Measurements from ENCODE around the gene HTRA1.

Gene HTRA1

DNA sequence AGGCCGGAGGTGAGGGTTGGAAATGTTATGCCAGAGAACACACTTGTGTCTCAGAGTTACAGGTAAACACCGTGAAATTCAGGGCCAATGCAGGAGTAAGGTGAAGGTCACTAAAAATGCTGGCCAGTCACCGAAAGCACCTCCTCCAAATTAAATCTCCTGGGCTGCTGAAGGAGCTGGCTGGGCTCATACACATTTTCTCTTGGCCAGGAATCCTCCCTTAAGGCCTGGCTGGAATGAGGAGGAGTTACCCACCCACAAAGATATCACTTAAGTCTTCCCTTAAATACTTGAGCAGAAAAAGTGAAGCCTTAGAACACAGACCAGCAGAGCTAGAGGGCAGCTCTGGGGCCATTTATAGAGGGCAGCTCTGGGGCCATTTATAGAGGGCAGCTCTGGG is 46.3 kb downstream of the HTRA1 start:
- no peak for DNase-seq

DNA sequence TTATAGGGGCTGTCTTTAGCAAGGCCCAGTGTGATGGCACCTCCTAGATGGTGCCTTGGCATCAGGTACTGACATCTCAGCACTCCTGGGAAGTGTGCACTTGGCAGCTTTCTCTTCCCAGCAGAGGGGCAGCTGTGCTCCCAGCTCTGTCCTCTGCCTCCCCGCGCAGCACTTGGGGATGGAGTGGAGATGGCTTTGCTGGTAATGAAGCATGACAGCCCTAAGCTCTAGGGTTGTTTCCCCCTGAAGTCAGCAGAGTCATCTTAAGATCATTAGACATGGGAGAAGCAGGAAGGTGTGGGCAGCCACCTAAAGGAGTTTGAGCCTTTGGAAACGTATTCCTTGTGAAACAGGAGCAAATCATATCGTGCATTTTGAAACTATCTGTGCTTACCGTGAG is 46.7 kb downstream of the HTRA1 start:
- no peak for DNase-seq
- intact Hi-C loops (cut with DNase I), result no loop called here

More for the DNA sequence above, 46.3 kb downstream of the HTRA1 start:
- intact Hi-C loops (cut with DNase I), result no loop called here

DNA sequence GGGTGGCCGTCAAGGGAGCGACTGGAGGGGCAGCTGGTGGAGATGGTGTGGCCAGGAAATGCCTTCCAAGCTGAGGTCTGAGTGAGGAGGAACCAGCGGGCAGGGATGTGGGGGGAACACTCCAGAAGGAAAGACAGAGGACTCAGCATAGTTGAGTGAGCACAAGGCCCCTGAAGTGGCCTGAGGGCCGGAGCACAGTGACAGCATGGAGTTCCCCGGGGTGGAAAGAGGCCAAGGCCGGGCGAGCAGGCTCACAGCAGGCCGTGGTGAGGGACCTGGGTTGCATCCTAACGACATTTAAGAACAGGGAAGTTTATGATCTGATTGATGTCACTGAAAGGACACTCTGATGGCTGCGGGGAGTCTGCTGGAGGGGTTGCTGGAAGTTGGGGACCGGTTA is 48.0 kb downstream of the HTRA1 start:
- DNase-seq, result no peak
- intact Hi-C loops (cut with DNase I), result no loop called here

DNA sequence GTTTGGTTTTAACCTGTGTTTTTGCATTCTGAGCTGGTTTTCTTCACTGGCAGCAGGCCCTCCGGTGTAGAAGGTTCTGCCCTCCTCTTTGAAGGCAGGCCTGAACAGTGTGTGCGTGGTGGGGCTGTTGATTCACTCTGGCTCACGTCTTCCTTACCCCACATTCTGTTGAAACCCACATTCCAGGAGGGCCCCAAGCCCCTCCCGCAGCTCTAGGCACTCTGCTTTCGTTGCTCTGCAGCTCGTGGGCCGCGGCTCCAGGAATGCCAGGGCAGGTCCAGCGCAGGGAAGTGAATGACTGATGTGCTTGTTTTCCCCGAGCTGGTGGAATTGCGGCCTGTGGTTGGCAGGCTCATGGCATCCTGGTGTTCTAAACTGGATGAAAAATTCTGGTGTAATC is 49.0 kb downstream of the HTRA1 start:
- DNase-seq, result no peak
- intact Hi-C loops (cut with DNase I), result loop anchor here (10.0 kb wide), 1 partner anchor 54 kb away; the partner anchor contains the start of gene DMBT1

DNA sequence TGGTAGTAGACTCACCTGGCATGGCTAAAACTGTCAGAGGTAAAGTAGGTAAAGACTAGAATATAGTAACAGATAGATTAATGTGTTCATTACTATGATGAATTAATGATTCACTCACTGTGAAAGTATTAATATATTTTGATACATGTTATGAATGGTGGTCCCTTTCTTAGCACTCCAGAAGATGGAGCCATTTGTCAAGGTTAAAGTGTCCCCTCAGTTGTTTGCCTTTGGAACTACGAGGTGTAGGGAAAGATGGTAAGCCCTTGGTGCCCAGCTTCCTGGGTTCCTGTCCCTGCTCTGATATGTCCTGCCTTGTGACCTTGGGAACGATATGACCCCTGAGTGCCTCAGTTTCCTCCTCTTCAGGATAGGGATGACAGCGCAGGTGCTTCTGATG is 49.4 kb downstream of the HTRA1 start:
- intact Hi-C loops (cut with DNase I), result loop anchor here (10.0 kb wide), 1 partner anchor 54 kb away; the partner anchor contains the start of gene DMBT1
- no peak for DNase-seq

DNA sequence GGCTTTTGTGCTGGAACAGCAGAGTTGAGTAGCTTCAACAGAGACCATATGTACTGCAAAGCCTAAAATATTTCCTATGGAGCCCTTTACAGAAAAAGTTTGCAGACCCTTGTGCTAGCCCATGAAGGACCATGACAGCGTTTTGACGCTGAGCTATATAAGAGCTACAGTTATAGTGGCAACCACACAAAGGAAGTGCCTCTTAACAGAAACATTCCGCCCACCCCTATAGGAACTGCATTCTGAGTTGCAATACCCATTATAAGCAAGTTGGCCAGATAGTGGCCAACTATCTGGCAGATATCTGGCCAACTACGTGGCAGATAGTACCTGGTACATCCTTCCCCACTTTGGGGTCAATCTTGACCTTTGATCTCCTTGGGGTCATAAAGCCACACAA is 51.7 kb downstream of the HTRA1 start:
- DNase-seq, result no peak
- intact Hi-C loops (cut with DNase I), result loop anchor here (10.0 kb wide), 1 partner anchor 52 kb away; the partner anchor contains the start of gene DMBT1

DNA sequence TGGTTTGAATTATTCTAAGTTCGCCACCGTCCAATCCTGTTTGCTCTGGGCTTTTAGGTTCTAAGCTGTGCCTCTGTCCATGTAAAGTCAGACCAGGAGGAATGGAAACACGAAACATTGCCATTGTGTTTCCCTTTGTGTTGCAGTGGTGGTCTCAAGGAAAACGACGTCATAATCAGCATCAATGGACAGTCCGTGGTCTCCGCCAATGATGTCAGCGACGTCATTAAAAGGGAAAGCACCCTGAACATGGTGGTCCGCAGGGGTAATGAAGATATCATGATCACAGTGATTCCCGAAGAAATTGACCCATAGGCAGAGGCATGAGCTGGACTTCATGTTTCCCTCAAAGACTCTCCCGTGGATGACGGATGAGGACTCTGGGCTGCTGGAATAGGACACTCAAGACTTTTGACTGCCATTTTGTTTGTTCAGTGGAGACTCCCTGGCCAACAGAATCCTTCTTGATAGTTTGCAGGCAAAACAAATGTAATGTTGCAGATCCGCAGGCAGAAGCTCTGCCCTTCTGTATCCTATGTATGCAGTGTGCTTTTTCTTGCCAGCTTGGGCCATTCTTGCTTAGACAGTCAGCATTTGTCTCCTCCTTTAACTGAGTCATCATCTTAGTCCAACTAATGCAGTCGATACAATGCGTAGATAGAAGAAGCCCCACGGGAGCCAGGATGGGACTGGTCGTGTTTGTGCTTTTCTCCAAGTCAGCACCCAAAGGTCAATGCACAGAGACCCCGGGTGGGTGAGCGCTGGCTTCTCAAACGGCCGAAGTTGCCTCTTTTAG is 52.9 kb downstream of the HTRA1 start:
- DNase-seq, result no peak
- intact Hi-C loops (cut with DNase I), result loop anchor here (10.0 kb wide), 1 partner anchor 51 kb away; the partner anchor contains the start of gene DMBT1

DNA sequence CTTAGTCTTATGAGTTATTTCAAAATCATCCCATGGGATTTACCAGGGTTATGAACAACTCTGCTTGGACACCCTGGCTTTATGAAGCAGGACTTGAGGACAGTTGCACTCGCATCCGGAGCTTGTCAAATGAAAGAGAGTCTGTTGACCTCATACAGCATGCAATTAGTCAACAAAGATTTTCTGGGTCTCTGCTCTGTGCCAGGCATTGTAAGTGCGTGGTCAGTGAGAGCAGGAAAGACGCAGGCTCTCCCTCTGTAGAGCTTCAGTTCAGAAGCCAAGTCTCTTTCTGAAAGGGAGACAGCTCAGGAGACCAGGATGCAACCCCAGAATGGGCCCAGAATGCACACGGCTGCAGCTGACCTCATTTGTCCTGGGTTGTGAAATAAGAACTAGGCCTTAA is 53.7 kb downstream of the HTRA1 start:
- intact Hi-C loops (cut with DNase I), result loop anchor here (10.0 kb wide), 1 partner anchor 50 kb away; the partner anchor contains the start of gene DMBT1
- DNase-seq, result no peak

DNA sequence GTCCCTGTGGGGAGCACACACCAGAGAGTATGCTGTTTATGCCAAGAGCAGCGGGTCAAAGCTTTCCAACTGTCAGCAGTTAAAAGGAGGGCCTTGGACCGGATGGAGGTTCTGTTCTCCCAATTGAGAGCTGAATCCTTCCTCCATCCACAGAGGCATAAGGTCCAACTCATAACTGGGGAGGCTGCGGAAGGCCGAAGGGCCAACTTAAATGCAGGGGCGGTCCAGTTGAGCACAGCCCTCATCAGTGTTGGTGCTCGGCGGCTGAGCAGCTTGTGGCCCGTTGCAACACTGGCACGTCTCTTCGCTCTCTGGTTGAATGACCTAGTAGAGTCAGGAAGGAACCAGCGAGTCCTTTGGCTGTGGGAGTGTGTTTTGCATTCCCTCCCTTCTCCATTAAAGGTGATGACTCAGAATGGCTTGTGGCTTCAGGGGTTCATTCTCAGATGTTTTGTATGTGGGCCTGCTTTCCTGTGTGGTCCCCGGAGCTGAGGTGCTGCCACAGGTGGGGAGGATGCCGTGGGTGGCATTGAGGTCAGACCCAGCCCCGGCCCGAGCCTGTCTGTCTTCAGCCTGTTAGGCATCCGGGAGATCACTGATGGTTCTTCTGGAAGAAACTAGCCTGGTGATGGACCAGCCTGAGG is 54.4 kb downstream of the HTRA1 start:
- intact Hi-C loops (cut with DNase I), result loop anchor here (10.0 kb wide), 1 partner anchor 49 kb away; the partner anchor contains the start of gene DMBT1
- no peak for DNase-seq

DNA sequence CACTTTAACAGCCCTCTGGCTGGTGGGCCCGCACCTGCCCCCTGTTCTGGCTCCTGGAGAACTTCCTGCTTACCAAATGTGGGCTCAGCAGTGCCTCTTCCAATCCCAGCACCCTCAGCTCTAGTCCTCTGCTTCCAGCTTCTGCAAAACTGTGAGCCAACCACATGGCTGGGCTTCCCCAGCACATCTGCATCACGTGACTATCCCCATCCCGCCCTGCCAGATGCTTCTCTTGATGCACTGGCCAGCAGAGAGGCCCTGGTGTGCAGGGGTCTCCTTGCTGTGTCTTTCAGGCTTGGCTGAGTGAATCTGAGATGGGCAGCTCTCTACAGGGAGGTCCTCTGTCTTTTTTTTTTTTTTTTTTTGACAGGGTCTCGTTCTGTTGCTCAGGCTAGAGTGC is 55.4 kb downstream of the HTRA1 start:
- intact Hi-C loops (cut with DNase I), result loop anchor here (10.0 kb wide), 1 partner anchor 48 kb away; the partner anchor contains the start of gene DMBT1
- DNase-seq, result peak in 1 of 10 donors; percentile 48

DNA sequence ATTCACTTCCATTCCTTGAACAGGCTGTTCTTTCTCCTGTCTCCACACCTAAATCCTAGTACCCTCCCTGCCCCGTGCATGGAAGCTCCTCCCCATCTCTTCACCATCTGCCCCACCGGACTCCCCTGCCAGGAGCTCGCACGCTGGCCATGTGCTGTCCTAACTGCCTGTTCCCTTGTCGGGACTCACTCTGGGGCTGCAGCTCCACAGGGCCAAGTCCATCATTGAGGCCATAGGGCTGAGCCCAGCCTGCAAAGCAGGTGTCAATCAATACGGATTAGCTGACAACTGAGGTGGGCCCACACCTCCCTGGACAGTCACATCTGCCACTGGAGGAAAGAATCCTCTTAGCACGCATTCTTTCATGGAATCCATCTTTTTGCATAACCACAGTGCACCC is 57.8 kb downstream of the HTRA1 start:
- intact Hi-C loops (cut with DNase I), result loop anchor here (10.0 kb wide), 1 partner anchor 46 kb away; the partner anchor contains the start of gene DMBT1
- no peak for DNase-seq

DNA sequence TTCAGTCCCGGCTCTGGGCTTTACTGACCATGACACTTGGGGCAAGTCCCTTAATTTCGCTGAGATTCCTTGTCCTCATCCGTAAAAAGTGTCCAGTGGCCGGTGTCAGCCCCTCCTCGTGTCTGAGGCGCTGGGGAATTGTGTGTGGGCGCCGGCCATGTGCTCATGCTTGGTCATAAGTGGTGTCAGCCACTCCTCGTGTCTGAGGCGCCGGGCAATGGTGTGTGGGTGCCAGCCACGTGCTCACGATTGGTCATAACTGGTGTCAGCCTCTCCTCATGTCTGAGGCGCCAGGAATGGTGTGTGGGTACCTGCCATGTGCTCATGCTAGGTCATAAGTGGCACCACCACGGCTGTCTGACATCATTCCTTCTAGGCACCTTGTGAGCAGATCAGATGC is 58.5 kb downstream of the HTRA1 start:
- intact Hi-C loops (cut with DNase I), result loop anchor here (10.0 kb wide), 1 partner anchor 45 kb away; the partner anchor contains the start of gene DMBT1
- no peak for DNase-seq

DNA sequence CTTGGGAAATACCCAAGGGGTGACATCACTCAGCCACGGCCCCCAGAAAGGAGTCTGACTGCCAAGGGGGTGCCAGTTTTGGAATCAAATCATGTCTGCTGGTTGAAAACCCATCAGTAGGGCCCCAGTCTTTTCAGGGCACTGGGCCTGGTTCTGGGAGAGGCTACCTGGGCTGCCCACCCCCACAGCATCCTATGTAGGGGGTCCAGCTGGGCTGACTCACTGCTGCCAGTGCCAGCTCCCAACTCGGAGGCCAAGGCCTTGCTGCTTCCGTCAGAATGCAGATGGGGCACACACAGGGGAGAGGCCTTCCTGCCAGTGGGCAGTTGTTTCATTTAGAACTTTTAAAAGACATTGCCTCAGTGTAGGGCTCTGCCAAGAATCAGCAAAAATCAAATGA is 59.7 kb downstream of the HTRA1 start:
- DNase-seq, result peak in 1 of 10 donors; percentile 80

DNA sequence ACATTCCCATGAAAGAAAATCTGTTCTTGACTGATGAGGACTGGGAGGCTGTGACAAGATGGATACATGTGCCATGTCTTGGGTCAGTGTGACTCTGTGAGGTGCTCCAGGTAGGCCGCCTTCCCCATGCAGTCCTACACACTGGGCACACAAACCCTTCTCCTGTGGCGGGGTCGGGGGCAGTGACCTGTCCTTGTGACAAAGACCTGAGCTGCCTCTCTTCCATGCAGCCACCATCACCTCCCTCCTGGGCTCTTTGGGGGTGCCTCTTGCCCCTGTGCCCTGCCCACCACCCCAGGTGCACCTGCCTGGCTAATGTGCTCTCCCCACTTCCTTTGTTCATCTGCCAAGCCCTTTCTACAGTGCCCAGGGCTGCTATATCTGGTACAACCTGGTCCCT is 63.5 kb downstream of the HTRA1 start:
- intact Hi-C loops (cut with DNase I), result no loop called here
- no peak for DNase-seq

More for the DNA sequence above, 59.7 kb downstream of the HTRA1 start:
- intact Hi-C loops (cut with DNase I), result no loop called here

DNA sequence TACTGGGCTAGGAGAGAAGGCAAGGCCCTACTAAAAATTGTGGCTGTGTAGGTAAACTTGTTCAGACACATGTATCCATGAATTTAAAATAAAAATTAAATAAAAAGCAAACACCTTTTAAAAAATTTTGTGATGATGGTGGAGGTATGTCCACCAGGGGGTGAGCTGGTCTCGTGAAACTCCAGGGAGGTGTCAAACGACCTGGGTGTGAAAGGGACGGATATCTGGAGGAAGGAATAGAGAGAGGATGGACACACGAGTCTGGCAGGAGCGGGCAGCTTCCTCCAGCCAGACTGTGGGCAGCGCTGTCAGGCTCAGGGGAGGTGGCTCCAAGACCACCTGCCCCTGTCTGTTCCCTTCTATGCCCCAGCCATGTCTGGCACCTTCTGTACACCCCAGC is 64.4 kb downstream of the HTRA1 start:
- intact Hi-C loops (cut with DNase I), result no loop called here
- DNase-seq, result no peak

DNA sequence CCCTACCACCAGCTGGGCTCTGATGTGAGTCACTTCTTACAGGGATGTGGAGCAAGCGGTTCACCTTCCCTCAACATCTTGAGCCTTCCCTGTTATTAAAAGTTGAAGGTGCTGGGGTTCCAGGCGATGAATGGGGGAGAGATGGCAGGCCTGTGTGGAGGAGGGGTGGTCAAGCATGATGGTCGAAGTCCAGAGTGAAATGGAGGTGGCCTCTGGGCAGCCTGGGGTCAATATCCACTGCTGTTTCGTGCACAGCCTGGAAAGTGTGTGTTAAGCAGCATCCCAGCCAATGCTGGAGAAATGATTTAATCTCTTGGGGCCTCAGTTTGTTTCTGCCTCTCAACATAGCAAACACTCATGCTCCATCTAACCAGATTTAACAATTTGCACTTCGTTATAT is 65.5 kb downstream of the HTRA1 start:
- no peak for DNase-seq
- intact Hi-C loops (cut with DNase I), result no loop called here

DNA sequence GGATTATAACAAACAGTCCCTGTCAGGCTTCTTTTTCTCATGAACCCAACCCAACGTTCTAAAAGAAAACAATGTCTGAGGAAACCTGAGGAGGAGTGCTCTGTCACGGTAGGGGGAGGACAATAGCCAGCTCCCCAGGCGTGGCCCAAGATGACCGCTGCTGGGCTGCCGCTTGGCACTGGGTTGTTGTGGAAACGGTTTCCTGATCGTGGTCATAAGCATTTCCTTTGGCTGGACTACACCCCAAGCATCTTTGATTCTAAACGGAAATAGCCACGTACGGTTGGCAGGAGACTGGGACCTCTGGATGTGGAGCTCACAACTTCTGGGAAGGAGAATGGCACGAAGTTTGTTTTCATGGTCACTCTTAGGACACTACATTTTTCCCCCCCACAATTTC is 68.8 kb downstream of the HTRA1 start:
- DNase-seq, result no peak

DNA sequence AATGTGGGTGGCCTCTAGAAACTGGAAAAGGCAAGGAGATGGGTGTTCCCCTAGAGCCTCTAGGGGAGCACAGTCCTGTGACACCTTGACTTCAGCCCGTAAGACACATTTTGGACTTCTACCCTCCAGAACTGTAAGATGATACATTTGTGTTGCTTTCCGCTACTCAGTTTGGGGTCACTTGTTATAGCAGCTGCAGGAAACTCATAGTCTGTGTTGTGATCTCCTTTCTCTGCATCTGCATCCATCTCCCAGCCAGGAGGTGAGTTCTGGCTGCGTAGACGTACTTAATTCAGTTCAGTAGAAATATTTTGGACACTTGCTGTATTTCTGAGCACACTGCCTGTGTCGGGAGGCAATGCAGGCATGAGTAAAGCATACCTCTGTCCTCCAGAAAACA is 69.9 kb downstream of the HTRA1 start:
- DNase-seq, result no peak
- intact Hi-C loops (cut with DNase I), result no loop called here

More for the DNA sequence above, 68.8 kb downstream of the HTRA1 start:
- intact Hi-C loops (cut with DNase I), result no loop called here

DNA sequence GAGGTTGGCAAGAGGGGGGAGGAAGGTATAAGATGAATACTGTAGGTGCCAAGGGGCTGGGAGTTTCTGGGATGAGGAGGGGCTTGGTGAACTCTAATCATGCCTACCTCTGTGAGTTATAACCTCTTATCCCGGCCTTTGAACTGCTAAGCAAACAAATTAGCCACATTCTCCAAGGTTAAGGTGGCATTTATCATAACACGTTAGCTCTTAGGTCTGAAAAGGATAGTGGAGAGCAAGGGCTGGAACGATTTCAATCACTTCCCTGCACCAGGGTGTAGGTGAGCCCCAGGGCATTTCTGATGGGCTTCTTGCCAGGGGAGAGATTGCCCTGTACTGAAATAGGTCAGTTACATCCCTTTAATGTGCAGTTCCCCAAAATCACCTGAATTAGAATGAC is 70.6 kb downstream of the HTRA1 start:
- intact Hi-C loops (cut with DNase I), result no loop called here
- DNase-seq, result peak in 1 of 10 donors; percentile 25

DNA sequence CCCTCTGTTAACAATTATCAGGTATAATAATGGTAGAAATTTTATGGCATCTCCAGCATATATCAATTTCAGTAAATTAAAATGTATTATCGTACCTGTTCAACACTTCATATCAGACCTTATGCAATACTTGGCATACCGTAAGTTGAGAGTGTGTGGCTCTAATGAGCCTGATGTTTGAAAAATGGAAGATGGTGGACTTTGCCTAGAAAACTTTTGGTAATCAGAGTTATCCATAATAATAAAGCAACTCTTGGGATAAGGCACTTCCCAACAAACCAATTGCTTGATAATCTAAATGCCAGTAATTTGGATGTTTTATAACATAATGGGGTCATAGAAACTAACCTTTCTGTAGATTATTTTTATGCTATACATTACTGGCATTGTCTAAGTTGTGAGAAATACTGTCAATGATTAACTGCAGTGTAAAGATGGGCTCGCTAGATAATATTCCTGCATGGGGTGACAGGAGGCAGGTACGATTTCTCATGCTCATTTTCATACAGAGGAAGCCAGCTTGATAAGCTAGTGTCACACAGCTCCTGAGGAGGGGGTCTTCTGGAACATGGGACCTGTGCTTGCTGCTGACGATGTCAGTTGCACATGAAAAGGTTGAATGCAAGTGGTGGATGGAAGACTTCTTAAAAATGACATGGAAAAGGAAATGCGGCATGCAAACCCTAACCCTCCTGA is 71.4 kb downstream of the HTRA1 start:
- intact Hi-C loops (cut with DNase I), result no loop called here
- DNase-seq, result no peak

DNA sequence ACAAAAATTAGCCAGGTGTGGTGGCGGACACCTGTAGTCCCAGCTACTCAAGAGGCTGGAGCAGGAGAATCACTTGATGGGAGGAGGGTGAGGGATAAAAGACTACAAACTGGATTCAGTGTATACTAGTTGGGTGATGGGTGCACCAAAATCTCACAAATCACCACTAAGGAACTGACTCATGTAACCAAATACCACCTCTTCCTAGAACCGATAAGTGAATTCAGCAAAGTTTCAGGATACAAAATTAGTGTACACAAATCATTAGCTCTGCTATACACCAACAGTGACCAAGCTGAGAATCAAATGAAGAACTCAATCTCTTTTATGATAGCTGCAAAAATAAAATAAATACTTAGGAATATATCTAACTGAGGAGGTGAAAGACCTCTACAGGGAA is 76.2 kb downstream of the HTRA1 start:
- no peak for DNase-seq
- intact Hi-C loops (cut with DNase I), result no loop called here

All from posterior cingulate gyrus (tissue), 11 donors.